ENCODE results near the gene SSBP2.

GRCh38 chr5:81642210-81642609, 108.7 kb downstream of the SSBP2 start:
- TF ChIP-seq POLR2A (IDR thresholded peaks at IDR 0.05; ENCODE audit: low read depth, low read length) (no peak), TAF1 (IDR thresholded peaks at IDR 0.05; ENCODE audit: borderline replicate concordance, low read depth, low read length) (no peak), POLR2AphosphoS5 (IDR thresholded peaks at IDR 0.05; ENCODE audit: low read depth, low read length) (no peak)

All from GM12892 (cell line).